DND-41 (cell line): Measurements from ENCODE around the gene TNIP3.

Experiments
- ATAC-seq: fragments of 200-7000 bp; cut with Tn5 transposase; 3 replicates; pipeline ENCODE4 v1.9.1; 2021; ENCODE audit warnings: low read depth; ENCODE audit not compliant: insufficient read depth
- DNase-seq: peaks from one replicate; pipeline ENCODE4 v3.0.0-alpha.2; 2020
- H2AFZ ChIP-seq: 2 replicates; pipeline ENCODE4 v1.6.0; 2012; ENCODE audit warnings: low read depth, low read length
- H3K27ac ChIP-seq: 2 replicates; pipeline ENCODE4 v1.5.1; 2012; ENCODE audit warnings: low read length, inconsistent platforms
- H3K27me3 ChIP-seq: fragments of 200-600 bp; sonication (generic); 2 replicates; pipeline ENCODE4 v1.6.0; 2012; ENCODE audit warnings: low read length, mild to moderate bottlenecking, inconsistent platforms; ENCODE audit not compliant: insufficient read depth, poor library complexity
- H3K36me3 ChIP-seq: 2 replicates; pipeline ENCODE4 v1.5.1; 2012; ENCODE audit warnings: low read length, inconsistent platforms; ENCODE audit not compliant: insufficient read depth
- H3K4me1 ChIP-seq: 2 replicates; pipeline ENCODE4 v1.5.1; 2012; ENCODE audit warnings: mild to moderate bottlenecking, low read length; ENCODE audit not compliant: insufficient read depth
- H3K4me2 ChIP-seq: 2 replicates; pipeline ENCODE4 v1.6.0; 2012; ENCODE audit warnings: mild to moderate bottlenecking, moderate library complexity, low read length, inconsistent platforms; ENCODE audit not compliant: insufficient read depth
- H3K4me3 ChIP-seq, 2 experiments: fragments of 200-600 bp in 1 of 2; shearing (Covaris generic) in 1 of 2; 2 replicates each; pipeline ENCODE4 v1.5.1; 2012 to 2016; ENCODE audit warnings: inconsistent platforms in 2 of 2, low read length in 2 of 2, mild to moderate bottlenecking in 2 of 2, low read depth in 1 of 2, moderate library complexity in 1 of 2
- H3K79me2 ChIP-seq: 2 replicates; pipeline ENCODE4 v1.6.0; 2012; ENCODE audit warnings: low read length, inconsistent platforms; ENCODE audit not compliant: insufficient read depth
- H3K9ac ChIP-seq: 2 replicates; pipeline ENCODE4 v1.6.0; 2012; ENCODE audit warnings: low read depth, mild to moderate bottlenecking, inconsistent platforms, low read length, moderate library complexity
- H3K9me3 ChIP-seq: 2 replicates; pipeline ENCODE4 v1.5.1; 2012; ENCODE audit warnings: low read length, moderate library complexity, mild to moderate bottlenecking, inconsistent platforms; ENCODE audit not compliant: insufficient read depth, severe bottlenecking
- H4K20me1 ChIP-seq: 2 replicates; pipeline ENCODE4 v1.6.0; 2012; ENCODE audit warnings: low read length; ENCODE audit not compliant: insufficient read depth
- EZH2 ChIP-seq: IDR thresholded peaks from 3 replicates; pipeline ENCODE4 v1.6.1; 2012; ENCODE audit warnings: borderline replicate concordance, low read depth, mild to moderate bottlenecking, moderate library complexity, low read length, inconsistent platforms; ENCODE audit not compliant: severe bottlenecking
- TF ChIP-seq, protein P1 (sequence below): IDR thresholded peaks from 2 replicates; pipeline ENCODE4 v1.5.1; 2012; ENCODE audit warnings: borderline replicate concordance, low read length, moderate library complexity, mild to moderate bottlenecking; ENCODE audit not compliant: poor library complexity, severe bottlenecking; ENCODE audit errors: extremely low read depth

Gene TNIP3

DNA sequence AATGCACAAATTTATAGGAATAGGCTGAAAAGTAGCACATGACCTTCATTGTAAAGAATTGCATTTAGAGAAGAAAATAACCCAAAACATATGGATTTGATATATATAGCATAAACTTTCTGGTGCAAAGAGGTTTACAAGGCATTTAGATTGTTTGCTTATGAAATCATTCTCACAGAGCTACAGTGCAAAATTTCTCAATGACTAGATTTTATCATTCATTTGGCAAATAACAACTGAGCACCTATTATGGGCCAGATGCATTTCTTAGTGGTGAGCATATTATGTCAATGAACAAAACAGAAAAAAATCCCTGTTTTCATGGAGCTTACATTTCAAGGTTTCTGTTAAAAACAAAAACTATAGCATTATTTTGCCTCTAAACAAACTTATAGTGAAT, 34.1 kb upstream of the TNIP3 start:
- no peaks in the 10 kb centered on the region for H3K9me3 ChIP-seq
- H2AFZ ChIP-seq = no peak overlapping the region
- H3K36me3 ChIP-seq = no peaks in the 10 kb centered on the region
- peaks cover 19% of the 10 kb centered on the region for H3K4me1 ChIP-seq
- H3K27me3 ChIP-seq = no peaks in the 10 kb centered on the region
- H3K9ac ChIP-seq = no peak overlapping the region
- H3K79me2 ChIP-seq = no peaks in the 10 kb centered on the region
- no peaks in the 10 kb centered on the region for H4K20me1 ChIP-seq
- H3K27ac ChIP-seq = no peak overlapping the region
- ATAC-seq = no peak
- no peak for TF ChIP-seq EZH2
- TF ChIP-seq, protein P1, sequence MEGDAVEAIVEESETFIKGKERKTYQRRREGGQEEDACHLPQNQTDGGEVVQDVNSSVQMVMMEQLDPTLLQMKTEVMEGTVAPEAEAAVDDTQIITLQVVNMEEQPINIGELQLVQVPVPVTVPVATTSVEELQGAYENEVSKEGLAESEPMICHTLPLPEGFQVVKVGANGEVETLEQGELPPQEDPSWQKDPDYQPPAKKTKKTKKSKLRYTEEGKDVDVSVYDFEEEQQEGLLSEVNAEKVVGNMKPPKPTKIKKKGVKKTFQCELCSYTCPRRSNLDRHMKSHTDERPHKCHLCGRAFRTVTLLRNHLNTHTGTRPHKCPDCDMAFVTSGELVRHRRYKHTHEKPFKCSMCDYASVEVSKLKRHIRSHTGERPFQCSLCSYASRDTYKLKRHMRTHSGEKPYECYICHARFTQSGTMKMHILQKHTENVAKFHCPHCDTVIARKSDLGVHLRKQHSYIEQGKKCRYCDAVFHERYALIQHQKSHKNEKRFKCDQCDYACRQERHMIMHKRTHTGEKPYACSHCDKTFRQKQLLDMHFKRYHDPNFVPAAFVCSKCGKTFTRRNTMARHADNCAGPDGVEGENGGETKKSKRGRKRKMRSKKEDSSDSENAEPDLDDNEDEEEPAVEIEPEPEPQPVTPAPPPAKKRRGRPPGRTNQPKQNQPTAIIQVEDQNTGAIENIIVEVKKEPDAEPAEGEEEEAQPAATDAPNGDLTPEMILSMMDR = no peak
- no peak overlapping the region for H3K4me2 ChIP-seq
- no peak for DNase-seq
- no peak overlapping the region for H3K4me3 ChIP-seq

DNA sequence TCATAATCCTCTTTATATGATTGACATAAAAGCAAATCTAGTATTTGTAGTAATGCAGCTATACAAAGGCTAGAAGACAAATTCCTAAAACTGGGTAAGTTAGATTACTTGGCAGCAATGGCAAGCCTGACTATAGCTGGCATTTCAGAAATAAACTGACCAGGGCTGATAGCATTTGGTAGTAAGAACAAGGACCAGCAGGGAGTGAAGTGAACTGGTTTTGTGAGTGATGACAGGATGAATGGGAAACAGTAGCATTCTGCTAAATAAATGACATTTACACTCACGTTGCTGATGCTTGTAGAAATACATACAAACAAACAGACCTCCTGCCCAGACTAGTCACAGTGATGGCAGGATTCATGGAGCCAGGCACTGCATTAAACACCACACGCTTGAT, 31.5 kb upstream of the TNIP3 start:
- Histone ChIP-seq H3K27me3 (no peaks in the 10 kb centered on the region), H2AFZ (no peak overlapping the region)

DNA sequence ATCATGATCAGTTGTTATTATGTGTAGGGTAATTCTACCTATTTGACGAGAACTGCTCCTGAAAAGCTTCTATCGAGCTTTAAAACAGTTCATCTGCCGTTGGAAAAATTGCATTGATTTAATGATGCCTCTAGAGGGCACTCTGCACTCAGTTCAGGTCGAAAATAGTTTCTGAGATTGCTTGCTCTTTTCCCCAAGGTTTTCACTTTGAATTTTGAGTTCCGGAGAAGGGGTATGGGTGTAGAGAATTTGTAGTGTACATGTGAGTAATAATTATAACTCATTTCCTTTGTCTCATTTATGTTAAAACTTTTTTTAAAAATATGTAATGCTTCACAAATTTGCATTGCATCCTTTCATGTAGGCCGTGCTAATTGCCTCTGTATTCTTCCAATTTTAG, 28.4 kb upstream of the TNIP3 start:
- no peak overlapping the region for H3K4me3 ChIP-seq
- no peak overlapping the region for H2AFZ ChIP-seq
- H3K9ac ChIP-seq = no peak overlapping the region
- H3K79me2 ChIP-seq = no peaks in the 10 kb centered on the region
- peak overlapping the region; percentile 17; the same call in 1 of the 2 replicates for H3K4me2 ChIP-seq
- H3K27ac ChIP-seq = peak overlapping the region; percentile 42
- ATAC-seq (no peak), DNase-seq (peak; percentile 43)
- peaks cover 48% of the 10 kb centered on the region for H3K4me1 ChIP-seq
- no peaks in the 10 kb centered on the region for H3K36me3 ChIP-seq
- H4K20me1 ChIP-seq = no peaks in the 10 kb centered on the region
- no peak for TF ChIP-seq EZH2
- TF ChIP-seq, protein P1 = peak; percentile 87
- no peaks in the 10 kb centered on the region for H3K9me3 ChIP-seq
- no peaks in the 10 kb centered on the region for H3K27me3 ChIP-seq

More for the DNA sequence above, 31.5 kb upstream of the TNIP3 start:
- Histone ChIP-seq H3K9ac (no peak overlapping the region), H3K36me3 (no peaks in the 10 kb centered on the region), H3K4me3 (no peak overlapping the region), H3K4me1 (peaks cover 36% of the 10 kb centered on the region), H4K20me1 (no peaks in the 10 kb centered on the region), H3K79me2 (no peaks in the 10 kb centered on the region), H3K27ac (no peak overlapping the region), H3K9me3 (no peaks in the 10 kb centered on the region), H3K4me2 (no peak overlapping the region)
- DNase-seq (no peak), ATAC-seq (no peak)
- TF ChIP-seq, protein P1 = no peak
- no peak for TF ChIP-seq EZH2

DNA sequence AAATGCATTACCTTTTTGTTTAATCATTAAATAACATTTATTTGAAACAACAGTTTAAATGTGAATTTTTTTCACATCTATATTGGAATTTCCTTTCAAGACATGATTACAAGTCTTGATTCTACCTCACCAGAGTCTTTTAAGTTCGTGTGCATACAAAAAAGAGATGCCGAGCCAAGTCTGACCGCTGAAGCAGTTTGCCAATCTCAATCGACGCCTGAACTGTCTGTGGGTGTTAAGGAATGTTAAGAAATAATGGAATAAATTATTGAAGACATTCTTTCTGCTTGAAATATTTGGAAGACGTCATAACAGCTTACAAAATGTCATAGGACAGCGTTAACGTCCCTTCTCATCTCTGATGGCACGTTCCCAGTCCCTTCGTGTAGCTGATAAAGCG, 27.9 kb upstream of the TNIP3 start:
- DNase-seq = no peak
- Histone ChIP-seq H3K4me2 (peak overlapping the region; percentile 17; the same call in 1 of the 2 replicates), H3K27me3 (no peaks in the 10 kb centered on the region), H3K9me3 (no peaks in the 10 kb centered on the region), H3K79me2 (no peaks in the 10 kb centered on the region), H2AFZ (no peak overlapping the region), H3K27ac (peak overlapping the region; percentile 42), H3K4me1 (peaks cover 51% of the 10 kb centered on the region), H4K20me1 (no peaks in the 10 kb centered on the region), H3K36me3 (no peaks in the 10 kb centered on the region), H3K4me3 (no peak overlapping the region), H3K9ac (no peak overlapping the region)
- ATAC-seq = no peak
- TF ChIP-seq, protein P1 = no peak
- no peak for TF ChIP-seq EZH2
